Activated CD8-positive, alpha-beta memory T cell treated with anti-CD3 and anti-CD28 coated beads for 36 hours (primary cell): Measurements from ENCODE around the gene PTPRCAP. TPM values are rescaled to one million over a fixed set of nuclear protein-coding genes. Genes with fewer than 3 reads are reported as not detected.

Experiments used
- CTCF ChIA-PET: fragments of 350-600 bp; sonication (Branson Sonifier 250); formaldehyde crosslinking; loops from one replicate; lab custom pipeline; 2021; ENCODE audit warnings: antibody characterized with exemption; lab: Charles Lee
- POLR2A ChIA-PET: fragments of 350-600 bp; sonication (Branson Sonifier 250); formaldehyde crosslinking; loops from one replicate; lab custom pipeline; 2021; ENCODE audit warnings: antibody characterized with exemption; lab: Charles Lee
- total RNA-seq, 2 experiments: library from RNA; stranded (reverse); gene quantifications; one replicate each; pipeline ENCODE4 v1.2.3, GENCODE V29; 2021

PTPRCAP gene
- total RNA-seq, 2 experiments from 2014 or later = 147 to 151 TPM

GRCh38 chr11:67410369-67410831 lies 27.1 kb downstream of the PTPRCAP start:
- ChIA-PET POLR2A (no interaction called here), CTCF (interaction anchor here (1.4 kb wide), 1 partner anchor 28 kb away, joined by 3 read pairs; no protein-coding TSS in a partner anchor)

- ChIA-PET CTCF (interaction anchor here (1.5 kb wide), 1 partner anchor 9 kb away, joined by 8 read pairs; no protein-coding TSS in a partner anchor), POLR2A (interaction anchor here (3.2 kb wide), 1 partner anchor 10 kb away, joined by 28 read pairs; no protein-coding TSS in a partner anchor)
Observed at GRCh38 chr11:67409781-67410368, 27.6 kb downstream of the PTPRCAP start.

DNA sequence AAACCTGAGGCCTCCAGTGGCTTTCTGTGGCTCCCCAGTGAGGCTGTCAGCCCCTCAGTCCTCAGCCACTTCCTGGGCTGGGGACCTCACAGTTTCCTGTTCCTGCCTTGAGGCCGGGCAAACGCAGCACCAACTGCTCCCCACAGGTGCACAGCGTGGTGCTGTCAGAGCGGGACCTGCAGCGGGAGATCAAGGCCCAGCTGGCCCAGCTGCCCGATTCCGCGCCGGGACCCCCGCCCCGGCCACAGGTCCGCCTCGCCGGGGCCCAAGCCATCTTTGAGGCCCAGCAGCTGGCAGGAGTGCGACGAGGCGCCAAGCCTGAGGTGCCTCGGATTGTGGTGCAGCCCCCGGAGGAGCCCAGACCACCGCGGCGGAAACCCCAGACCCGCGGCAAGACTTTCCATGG lies 28.2 kb downstream of the PTPRCAP start:
- ChIA-PET POLR2A (interaction anchor here (0.6 to 3.2 kb wide), 6 partner anchors 8 to 93 kb away, joined by 3 to 28 read pairs (median 8); partner anchors contain the start of gene PTPRCAP), CTCF (interaction anchor here (0.6 to 1.5 kb wide), 3 partner anchors 9 to 255 kb away, joined by 3 to 8 read pairs (median 5); no protein-coding TSS in a partner anchor)

DNA sequence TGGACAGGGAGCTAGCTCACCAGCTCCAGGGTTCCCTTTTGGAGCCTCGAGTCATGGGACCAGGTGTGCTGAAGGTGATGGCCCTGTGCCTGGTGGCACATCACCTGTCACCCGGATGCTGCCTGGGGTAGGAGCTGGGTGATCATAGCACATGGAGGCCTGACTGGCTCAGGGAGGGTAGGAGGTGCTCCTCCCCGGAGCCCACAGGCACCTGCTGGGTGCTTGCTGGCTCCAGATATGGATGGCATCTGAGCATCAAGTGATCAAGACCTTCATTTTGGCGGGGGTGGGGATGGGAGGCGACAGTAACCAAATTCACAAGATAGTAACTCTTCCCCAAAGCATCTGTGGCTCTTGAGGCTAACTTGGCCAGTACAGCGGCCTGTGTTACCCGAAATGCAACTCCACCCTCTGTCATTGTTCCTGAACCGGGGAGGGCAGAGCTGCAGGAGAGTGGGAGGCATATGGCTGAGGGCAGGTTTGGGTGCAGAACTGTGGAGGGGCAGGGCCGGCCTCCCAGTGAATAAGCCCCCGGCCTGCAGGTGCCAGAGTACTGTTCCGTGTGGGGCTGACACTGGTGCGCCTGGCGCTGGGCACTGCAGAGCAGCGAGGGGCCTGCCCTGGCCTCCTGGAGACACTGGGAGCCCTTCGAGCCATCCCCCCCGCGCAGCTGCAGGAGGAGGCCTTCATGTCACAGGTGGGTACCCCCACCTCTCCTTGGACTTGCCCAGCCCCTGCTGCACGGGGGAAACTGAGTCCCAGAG lies 28.9 kb downstream of the PTPRCAP start:
- ChIA-PET POLR2A (interaction anchor here (0.6 to 3.2 kb wide), 10 partner anchors 9 to 92 kb away, joined by 3 to 28 read pairs (median 4); partner anchors contain the start of genes PTPRCAP and RPS6KB2), CTCF (interaction anchor here (0.6 to 1.5 kb wide), 7 partner anchors 8 to 255 kb away, joined by 3 to 8 read pairs (median 4); no protein-coding TSS in a partner anchor)

- CTCF ChIA-PET = interaction anchor here (0.6 to 1.5 kb wide), 5 partner anchors 9 to 36 kb away, joined by 3 to 4 read pairs (median 3); no protein-coding TSS in a partner anchor
- POLR2A ChIA-PET = interaction anchor here (0.8 to 3.2 kb wide), 8 partner anchors 9 to 98 kb away, joined by 3 to 28 read pairs (median 4); partner anchors contain the start of genes PTPRCAP and RPS6KB2
Observed at GRCh38 chr11:67407688-67408163, 29.8 kb downstream of the PTPRCAP start.

DNA sequence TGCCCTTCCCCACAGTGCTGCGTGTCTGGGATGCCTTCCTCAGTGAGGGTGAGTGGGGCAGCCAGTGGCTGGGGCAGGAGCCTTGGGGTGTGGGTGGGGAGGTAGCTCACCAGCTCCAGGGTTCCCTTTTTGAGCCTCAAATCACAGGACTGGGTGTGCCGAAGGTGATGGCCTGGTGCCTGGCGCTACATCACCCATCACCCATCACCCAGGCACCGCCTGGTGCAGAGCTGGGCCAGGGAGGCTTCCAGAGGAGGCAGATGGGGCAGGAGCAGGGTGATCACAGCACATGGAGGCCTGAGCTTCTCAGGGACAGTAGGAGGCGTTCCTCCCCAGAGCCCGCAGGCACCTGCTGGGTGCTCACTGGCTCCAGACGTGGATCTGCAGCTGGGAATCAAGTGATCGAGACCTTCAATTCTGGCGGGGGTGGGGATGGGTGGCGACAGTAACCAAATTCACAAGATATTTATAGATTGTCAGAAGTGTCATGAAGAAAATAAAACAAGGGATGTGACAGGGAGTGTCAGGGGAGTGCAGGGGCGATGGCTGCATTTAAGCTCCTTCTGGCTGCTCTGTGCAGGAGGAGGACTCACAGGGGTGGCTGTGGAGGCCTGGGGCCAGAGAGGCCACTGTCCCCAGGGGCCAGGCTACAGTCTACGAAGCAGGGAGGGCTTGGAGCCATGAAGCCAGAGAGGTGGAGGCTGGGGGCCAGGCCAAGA lies 30.4 kb downstream of the PTPRCAP start:
- CTCF ChIA-PET = interaction anchor here (0.6 to 1.5 kb wide), 5 partner anchors 9 to 25 kb away, joined by 3 to 4 read pairs (median 3); no protein-coding TSS in a partner anchor
- POLR2A ChIA-PET = interaction anchor here (0.6 to 3.2 kb wide), 10 partner anchors 9 to 1984 kb away, joined by 3 to 28 read pairs (median 4); partner anchors contain the start of gene PTPRCAP

DNA sequence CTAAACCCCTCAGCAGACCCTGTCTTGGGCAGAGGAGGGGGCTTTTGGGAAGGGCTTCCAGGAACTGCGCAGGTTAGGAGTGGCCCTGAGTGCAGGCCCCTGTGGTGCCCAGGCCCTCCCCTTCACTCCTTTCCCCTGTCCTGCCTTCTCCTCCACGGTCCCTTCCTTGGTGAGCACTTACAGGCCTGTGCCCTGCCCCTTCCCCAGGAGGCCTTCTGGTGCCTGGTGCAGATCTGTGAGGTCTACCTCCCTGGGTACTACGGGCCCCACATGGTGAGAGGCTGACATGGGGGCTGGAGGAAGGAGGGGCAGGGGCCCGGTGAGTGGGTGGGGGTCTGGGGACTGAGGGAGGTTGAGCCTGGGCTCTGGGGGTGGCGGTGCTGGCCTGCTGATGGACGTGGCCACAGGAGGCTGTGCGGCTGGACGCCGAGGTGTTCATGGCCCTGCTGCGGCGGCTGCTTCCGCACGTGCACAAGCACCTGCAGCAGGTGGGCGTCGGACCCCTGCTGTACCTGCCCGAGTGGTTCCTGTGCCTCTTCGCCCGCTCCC lies 31.0 kb downstream of the PTPRCAP start:
- ChIA-PET CTCF (interaction anchor here (0.6 to 1.2 kb wide), 3 partner anchors 8 to 26 kb away, joined by 3 to 4 read pairs (median 3); no protein-coding TSS in a partner anchor), POLR2A (interaction anchor here (0.6 to 3.2 kb wide), 6 partner anchors 11 to 1984 kb away, joined by 3 to 28 read pairs (median 8); partner anchors contain the start of gene PTPRCAP)

- CTCF ChIA-PET = interaction anchor here (1.7 to 5.0 kb wide), 3 partner anchors 13 to 54 kb away, joined by 5 to 34 read pairs (median 6); no protein-coding TSS in a partner anchor
- POLR2A ChIA-PET = interaction anchor here (1.0 to 2.7 kb wide), 4 partner anchors 12 to 32 kb away, joined by 3 to 31 read pairs (median 16); partner anchors contain the start of genes PTPRCAP and RPS6KB2
Observed at GRCh38 chr11:67405688-67406339, 31.7 kb downstream of the PTPRCAP start.

GRCh38 chr11:67405196-67405567 lies 32.3 kb downstream of the PTPRCAP start:
- ChIA-PET CTCF (interaction anchor here (0.6 to 5.0 kb wide), 5 partner anchors 13 to 63 kb away, joined by 3 to 34 read pairs (median 5); no protein-coding TSS in a partner anchor), POLR2A (interaction anchor here (1.0 to 2.7 kb wide), 6 partner anchors 12 to 165 kb away, joined by 3 to 31 read pairs (median 10); partner anchors contain the start of genes PTPRCAP, RPS6KB2 and TMEM134)

GRCh38 chr11:67404515-67405195 lies 32.8 kb downstream of the PTPRCAP start:
- CTCF ChIA-PET = interaction anchor here (0.6 to 5.0 kb wide), 11 partner anchors 9 to 103 kb away, joined by 3 to 34 read pairs (median 5); partner anchors contain the start of genes CDK2AP2, POLD4 and RAD9A
- POLR2A ChIA-PET = interaction anchor here (1.0 to 2.7 kb wide), 8 partner anchors 7 to 165 kb away, joined by 3 to 31 read pairs (median 8); partner anchors contain the start of genes PTPRCAP, RAD9A, RPS6KB2 and TMEM134

DNA sequence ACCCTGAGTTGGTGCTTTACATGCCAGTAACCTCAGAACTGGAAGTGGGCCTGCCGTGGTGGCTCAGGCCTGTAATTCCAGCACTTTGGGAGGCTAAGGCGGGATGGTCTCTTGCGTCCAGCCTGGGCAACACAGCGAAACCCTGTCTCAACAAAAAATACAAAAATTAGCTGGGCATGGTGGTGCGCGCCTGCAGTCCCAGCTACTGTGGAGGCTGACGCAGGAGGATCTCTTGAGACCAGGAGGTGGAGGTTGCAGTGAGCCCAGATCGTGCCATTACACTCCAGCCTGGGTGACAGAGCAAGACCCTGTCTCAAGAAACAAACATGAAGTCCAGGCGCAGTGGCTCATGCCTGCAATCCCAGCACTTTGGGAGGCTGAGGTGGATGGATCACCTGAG lies 34.4 kb downstream of the PTPRCAP start:
- POLR2A ChIA-PET = interaction anchor here (0.6 to 2.7 kb wide), 12 partner anchors 9 to 857 kb away, joined by 3 to 31 read pairs (median 6); partner anchors contain the start of genes CDK2AP2, PTPRCAP, RAD9A and TMEM134
- CTCF ChIA-PET = interaction anchor here (0.7 to 5.0 kb wide), 11 partner anchors 9 to 135 kb away, joined by 3 to 34 read pairs (median 5); partner anchors contain the start of genes CDK2AP2, POLD4 and RAD9A

- CTCF ChIA-PET = interaction anchor here (0.7 to 5.0 kb wide), 18 partner anchors 8 to 228 kb away, joined by 3 to 34 read pairs (median 6); partner anchors contain the start of genes NUDT8, PTPRCAP and RAD9A
- POLR2A ChIA-PET = interaction anchor here (0.5 to 3.2 kb wide), 14 partner anchors 10 to 131 kb away, joined by 3 to 26 read pairs (median 5); partner anchors contain the start of genes CDK2AP2, PTPRCAP, RAD9A and RPS6KB2
Observed at GRCh38 chr11:67402192-67402839, 35.2 kb downstream of the PTPRCAP start.

DNA sequence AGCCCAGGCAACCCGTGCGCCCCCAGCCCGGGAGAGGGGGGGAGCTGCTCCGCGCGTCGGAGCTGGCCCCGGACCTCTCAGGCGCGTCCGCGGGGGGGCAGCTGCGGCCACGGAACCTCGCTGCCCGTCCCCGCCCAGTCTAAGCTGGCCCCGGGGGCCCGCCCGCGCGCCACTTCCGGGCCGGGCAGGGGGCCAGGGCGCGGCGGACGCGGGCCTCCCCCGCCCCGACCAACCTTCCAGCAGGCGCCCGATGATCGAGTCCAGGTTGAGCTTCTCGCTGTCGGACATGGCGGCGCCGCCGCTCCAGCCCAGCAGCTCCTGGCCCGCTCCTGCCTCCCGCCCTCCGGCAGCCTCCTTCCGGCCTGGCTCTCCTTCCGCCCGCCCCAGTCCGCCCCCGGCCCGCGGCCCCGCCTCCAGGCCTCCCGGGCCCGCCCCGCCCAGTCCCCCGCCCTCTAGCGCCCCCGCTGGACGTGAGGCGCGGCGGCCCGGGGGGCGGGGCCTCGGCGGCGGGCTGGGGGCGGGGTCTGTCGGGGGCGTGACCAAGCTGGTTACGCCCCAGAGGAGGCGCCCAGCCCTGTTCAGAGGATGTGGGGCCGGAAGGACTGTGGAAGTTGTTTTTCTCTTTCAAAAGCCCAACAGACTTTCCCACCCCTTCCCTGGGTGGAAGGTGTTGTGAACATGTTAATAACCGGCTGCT lies 35.8 kb downstream of the PTPRCAP start, which contains the start of gene PPP1CA:
Gene PPP1CA, minus strand, starts transcription at position 364 of the 697 bp plus-strand sequence. Its CDS starts 76 bp downstream, at position 288.
- CTCF ChIA-PET = interaction anchor here (0.7 to 5.0 kb wide), 26 partner anchors 8 to 229 kb away, joined by 3 to 34 read pairs (median 5); partner anchors contain the start of genes NUDT8, PITPNM1, PTPRCAP and RAD9A
- POLR2A ChIA-PET = interaction anchor here (0.5 to 3.2 kb wide), 15 partner anchors 10 to 132 kb away, joined by 3 to 26 read pairs (median 4); partner anchors contain the start of genes CLCF1, PITPNM1, POLD4 and PTPRCAP

DNA sequence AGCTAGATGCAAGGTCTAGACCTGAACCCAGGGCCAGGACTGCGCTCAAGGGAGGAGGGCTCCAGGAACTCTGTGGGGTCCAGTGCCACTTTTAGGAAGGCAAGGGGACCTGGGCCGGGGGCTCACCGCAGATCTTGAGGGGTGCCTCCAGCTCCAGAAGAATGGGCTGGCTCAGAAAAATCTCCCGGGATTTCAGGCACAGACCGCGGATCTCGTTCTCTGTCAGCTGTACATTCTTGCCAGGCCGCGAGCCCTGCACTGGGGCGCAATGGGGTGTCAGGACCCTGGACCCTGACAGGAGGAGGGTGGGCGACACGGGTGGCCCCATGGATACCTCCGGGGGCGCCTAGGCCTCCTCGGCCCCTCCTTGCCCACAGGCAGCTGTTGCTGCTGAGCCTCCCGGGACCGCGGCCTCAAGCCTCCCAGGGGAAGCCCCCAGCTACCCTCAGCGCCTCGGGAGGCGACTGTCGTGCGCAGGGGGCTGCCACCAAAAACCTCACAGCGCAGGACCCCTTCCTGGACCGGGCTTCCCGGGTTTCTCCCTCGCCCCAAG lies 36.5 kb downstream of the PTPRCAP start:
- POLR2A ChIA-PET = interaction anchor here (0.8 to 3.2 kb wide), 13 partner anchors 10 to 129 kb away, joined by 3 to 26 read pairs (median 5); partner anchors contain the start of genes CLCF1, PITPNM1, POLD4 and PTPRCAP
- CTCF ChIA-PET = interaction anchor here (0.7 to 5.0 kb wide), 23 partner anchors 8 to 104 kb away, joined by 3 to 34 read pairs (median 5); partner anchors contain the start of genes PITPNM1, PTPRCAP and RAD9A
